Large intestine (tissue), 3 donors: Measurements from ENCODE around the gene THSD7A. TPM values are rescaled to one million over a fixed set of nuclear protein-coding genes. Genes with fewer than 3 reads are reported as not detected.

ENCODE experiments used
- DNase-seq, 2 donors: peaks; one replicate each; pipeline versions ENCODE4 v3.0.0 to v3.0.0-alpha.2; 2013
- H3K27ac ChIP-seq: one replicate; pipeline ENCODE4 v1.5.1; 2013; ENCODE audit warnings: low read length
- H3K27me3 ChIP-seq: 2 replicates; pipeline ENCODE4 v1.6.1; 2013; ENCODE audit warnings: low read length; ENCODE audit not compliant: control insufficient read depth, insufficient read depth
- H3K36me3 ChIP-seq: 2 replicates; pipeline ENCODE4 v1.6.1; 2013; ENCODE audit warnings: low read length; ENCODE audit not compliant: control insufficient read depth, insufficient read depth
- H3K4me1 ChIP-seq: one replicate; pipeline ENCODE4 v1.6.1; 2013; ENCODE audit warnings: low read length; ENCODE audit not compliant: control insufficient read depth, insufficient read depth
- H3K4me3 ChIP-seq: one replicate; pipeline ENCODE4 v1.5.1; 2013; ENCODE audit warnings: low read length
- H3K9me3 ChIP-seq: one replicate; pipeline ENCODE4 v1.6.1; 2013; ENCODE audit warnings: mild to moderate bottlenecking, low read depth, low read length, moderate library complexity; ENCODE audit not compliant: control insufficient read depth
- WGBS: methylation state at CpG from one replicate; pipeline ENCODE4 v1.1.5; 2013; ENCODE audit warnings: low lambda C conversion rate; ENCODE audit not compliant: insufficient coverage; 5-methylcytosine and 5-hydroxymethylcytosine counted together
- polyA plus RNA-seq: library from polyadenylated mRNA; unstranded; fragments of 120-200 nt; gene quantifications from one replicate; pipeline ENCODE4 v1.2.1, GENCODE V29; 2013

The THSD7A gene
- polyA plus RNA-seq, 1 donor = 3.7 TPM

GRCh38 chr7:11486271-11486670 is 345.7 kb downstream of the THSD7A start:
- 38% methylated on average over 1 of the region's 2 CpGs for WGBS

DNA sequence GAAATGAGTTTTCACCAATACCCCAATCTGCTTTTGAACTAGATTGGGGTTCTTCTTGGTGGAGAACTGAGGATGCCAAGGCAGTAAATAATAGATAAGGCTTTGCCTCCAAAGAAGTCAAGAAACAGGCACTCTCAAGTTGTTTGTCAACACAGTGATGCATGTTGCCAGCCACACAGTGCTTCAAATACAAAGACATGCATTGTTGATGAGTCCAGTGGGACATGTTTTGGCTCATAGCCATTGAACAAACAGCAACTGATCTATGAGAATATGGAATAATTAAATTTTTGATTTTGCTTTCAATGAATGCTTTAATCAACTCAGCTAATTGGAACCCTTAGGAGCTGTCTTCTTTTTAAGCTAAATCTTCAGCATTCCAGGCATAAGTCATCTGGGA is 346.4 kb downstream of the THSD7A start:
- DNase-seq = no peak
- Histone ChIP-seq H3K9me3 (no peaks in the 10 kb centered on the region), H3K27ac (no peak overlapping the region), H3K27me3 (no peaks in the 10 kb centered on the region), H3K4me3 (no peak overlapping the region), H3K4me1 (no peaks in the 10 kb centered on the region), H3K36me3 (no peaks in the 10 kb centered on the region)

More at GRCh38 chr7:11486271-11486670, 345.7 kb downstream of the THSD7A start:
- H3K27me3 ChIP-seq = no peaks in the 10 kb centered on the region
- no peak for DNase-seq
- no peaks in the 10 kb centered on the region for H3K4me1 ChIP-seq
- H3K4me3 ChIP-seq = no peak overlapping the region
- no peaks in the 10 kb centered on the region for H3K36me3 ChIP-seq
- H3K9me3 ChIP-seq = no peaks in the 10 kb centered on the region
- no peak overlapping the region for H3K27ac ChIP-seq

GRCh38 chr7:11480143-11480542 is 351.9 kb downstream of the THSD7A start:
- no CpG with 5 or more reads among the region's 3 CpGs for WGBS
- Histone ChIP-seq H3K4me1 (no peaks in the 10 kb centered on the region), H3K36me3 (no peaks in the 10 kb centered on the region)

DNA sequence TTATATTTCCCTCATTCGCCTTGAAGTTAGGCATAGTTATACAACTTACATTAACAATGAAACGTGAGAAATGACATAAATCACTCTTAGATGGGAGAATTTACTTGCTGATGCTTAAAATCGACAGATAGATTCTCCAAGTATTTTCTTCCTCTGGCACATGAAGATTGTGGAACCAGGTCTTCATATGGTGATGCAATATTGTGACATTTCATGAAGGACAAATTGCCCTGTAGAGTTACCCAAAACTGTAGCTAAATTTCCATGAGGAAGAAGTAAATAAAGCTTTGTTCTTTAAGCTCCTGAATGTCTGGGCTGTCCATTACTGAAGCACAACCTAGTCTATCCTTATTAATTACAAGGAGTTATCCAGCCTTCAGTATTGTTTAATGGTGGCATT is 353.1 kb downstream of the THSD7A start:
- Histone ChIP-seq H3K4me3 (no peak overlapping the region), H3K27me3 (no peaks in the 10 kb centered on the region), H3K4me1 (no peaks in the 10 kb centered on the region), H3K9me3 (no peaks in the 10 kb centered on the region), H3K36me3 (no peaks in the 10 kb centered on the region), H3K27ac (no peak overlapping the region)
- DNase-seq = no peak
- WGBS = no CpG with 5 or more reads among the region's 3 CpGs

More at GRCh38 chr7:11480143-11480542, 351.9 kb downstream of the THSD7A start:
- Histone ChIP-seq H3K9me3 (no peaks in the 10 kb centered on the region), H3K27ac (no peak overlapping the region), H3K4me3 (no peak overlapping the region), H3K27me3 (no peaks in the 10 kb centered on the region)
- DNase-seq = no peak

GRCh38 chr7:11478426-11478825 is 353.6 kb downstream of the THSD7A start:
- no peak overlapping the region for H3K27ac ChIP-seq
- H3K4me3 ChIP-seq = no peak overlapping the region
- H3K9me3 ChIP-seq = no peaks in the 10 kb centered on the region
- WGBS = no CpG with 5 or more reads among the region's 1 CpG
- no peaks in the 10 kb centered on the region for H3K4me1 ChIP-seq
- no peaks in the 10 kb centered on the region for H3K27me3 ChIP-seq
- DNase-seq = no peak
- H3K36me3 ChIP-seq = no peaks in the 10 kb centered on the region

GRCh38 chr7:11474902-11475585 is 357.0 kb downstream of the THSD7A start:
- Histone ChIP-seq H3K4me1 (no peaks in the 10 kb centered on the region), H3K27me3 (no peaks in the 10 kb centered on the region), H3K9me3 (no peaks in the 10 kb centered on the region), H3K27ac (no peak overlapping the region), H3K4me3 (no peak overlapping the region), H3K36me3 (no peaks in the 10 kb centered on the region)
- no CpG with 5 or more reads among the region's 6 CpGs for WGBS
- DNase-seq = no peak

DNA sequence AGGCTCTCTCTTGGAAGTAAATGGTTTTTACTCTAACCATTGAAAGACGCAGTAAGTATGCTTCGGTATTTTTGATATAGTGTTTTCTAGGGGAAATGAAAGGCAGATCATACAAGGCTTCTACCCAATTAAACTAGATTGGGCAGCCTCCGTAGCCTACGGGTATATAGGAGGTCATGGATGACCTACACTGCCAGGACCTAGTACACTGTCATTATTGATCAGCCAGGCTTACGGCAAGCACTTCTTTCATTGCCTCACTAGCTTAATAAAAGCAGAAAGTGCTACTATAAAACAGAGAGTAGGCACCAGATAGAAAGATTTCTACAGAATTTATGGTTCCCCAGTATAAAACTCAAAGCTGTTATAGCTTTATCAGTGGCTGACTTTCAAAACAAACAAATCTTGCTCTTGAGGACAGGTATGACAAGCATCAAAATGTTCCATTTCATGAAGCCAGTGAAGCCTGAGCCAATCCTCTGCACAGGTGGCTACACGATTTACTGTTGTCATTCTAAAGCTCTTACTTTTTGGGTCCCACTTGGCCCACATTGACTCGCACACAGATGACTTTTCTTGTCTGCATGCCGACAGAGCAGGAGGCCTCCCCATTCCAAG is 358.1 kb downstream of the THSD7A start:
- no peak overlapping the region for H3K4me3 ChIP-seq
- DNase-seq = no peak
- no peaks in the 10 kb centered on the region for H3K9me3 ChIP-seq
- no peak overlapping the region for H3K27ac ChIP-seq
- H3K4me1 ChIP-seq = no peaks in the 10 kb centered on the region
- H3K36me3 ChIP-seq = no peaks in the 10 kb centered on the region
- no CpG with 5 or more reads among the region's 8 CpGs for WGBS
- H3K27me3 ChIP-seq = no peaks in the 10 kb centered on the region

- no CpG with 5 or more reads among the region's 2 CpGs for WGBS
- no peak overlapping the region for H3K27ac ChIP-seq
- H3K4me1 ChIP-seq = no peaks in the 10 kb centered on the region
- no peak overlapping the region for H3K4me3 ChIP-seq
- H3K9me3 ChIP-seq = no peaks in the 10 kb centered on the region
- H3K27me3 ChIP-seq = no peaks in the 10 kb centered on the region
- no peak for DNase-seq
- H3K36me3 ChIP-seq = no peaks in the 10 kb centered on the region
These were observed 358.8 kb downstream of the THSD7A start for GRCh38 chr7:11473220-11473619.

DNA sequence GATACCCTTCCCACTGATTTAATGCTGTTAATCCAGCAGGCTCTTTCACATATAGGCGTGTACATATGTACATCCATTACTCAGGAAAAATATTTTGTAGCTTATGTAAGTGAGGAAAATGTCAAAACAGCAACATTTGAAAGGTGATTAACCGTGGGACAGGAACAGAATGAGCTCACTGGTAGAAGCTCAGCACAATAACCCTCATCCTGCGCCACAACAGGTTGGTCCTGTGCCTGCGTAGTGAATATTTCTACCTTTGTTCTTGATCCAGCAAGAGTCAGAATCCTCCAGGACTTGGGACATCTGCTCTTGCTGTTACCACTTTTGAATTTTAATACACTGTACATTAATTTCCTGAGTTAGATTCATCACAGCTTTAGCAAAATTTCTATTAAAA is 359.4 kb downstream of the THSD7A start:
- H3K9me3 ChIP-seq = no peaks in the 10 kb centered on the region
- no peaks in the 10 kb centered on the region for H3K36me3 ChIP-seq
- no peaks in the 10 kb centered on the region for H3K4me1 ChIP-seq
- H3K27me3 ChIP-seq = no peaks in the 10 kb centered on the region
- H3K27ac ChIP-seq = no peak overlapping the region
- WGBS = no CpG with 5 or more reads among the region's 4 CpGs
- H3K4me3 ChIP-seq = no peak overlapping the region
- no peak for DNase-seq

DNA sequence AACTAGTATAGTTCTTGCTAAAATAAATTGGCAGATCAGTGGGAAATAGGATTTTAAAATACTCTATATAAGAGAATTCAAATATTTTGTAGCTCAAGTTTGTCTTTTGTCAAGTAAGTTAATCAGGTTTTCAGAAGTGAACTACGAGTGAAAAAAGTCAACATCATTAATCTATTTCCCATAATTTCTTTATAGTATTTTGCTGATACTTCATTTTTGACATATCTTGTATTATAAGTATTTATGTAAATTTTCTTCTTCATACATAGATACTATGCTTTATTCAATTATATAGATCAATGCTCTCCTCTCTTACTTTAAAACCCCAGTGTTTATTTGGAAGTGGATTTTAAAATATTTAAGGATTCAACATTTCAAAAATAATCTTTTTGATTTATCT is 360.7 kb downstream of the THSD7A start:
- Histone ChIP-seq H3K4me3 (no peak overlapping the region), H3K9me3 (no peaks in the 10 kb centered on the region), H3K4me1 (no peaks in the 10 kb centered on the region), H3K27me3 (no peaks in the 10 kb centered on the region), H3K27ac (no peak overlapping the region), H3K36me3 (no peaks in the 10 kb centered on the region)
- WGBS = 89% methylated on average over 1 of the region's 1 CpG
- DNase-seq = no peak
